ENCODE data around the gene LINGO4.
"Not testable (repeated sequence)": the region's sequence is repeated elsewhere in the genome, so short reads cannot be mapped to it uniquely, and the experiment has no call there.

LINGO4 gene

GRCh38 chr1:151813271-151813977 is 8.2 kb upstream of the LINGO4 start:
- no peak for FAIRE-seq

GRCh38 chr1:151811181-151811580 is 6.0 kb upstream of the LINGO4 start:
- no peak for FAIRE-seq

- no peak for FAIRE-seq
These were observed 4.9 kb upstream of the LINGO4 start for GRCh38 chr1:151809985-151810556.

GRCh38 chr1:151809290-151809984 is 4.2 kb upstream of the LINGO4 start:
- FAIRE-seq, result no peak

GRCh38 chr1:151807766-151808165 is 2.5 kb upstream of the LINGO4 start:
- no peak for FAIRE-seq

- FAIRE-seq, result no peak
These were observed 1.9 kb upstream of the LINGO4 start for GRCh38 chr1:151807131-151807530.

- FAIRE-seq, result no peak
These were observed 951 bp upstream of the LINGO4 start for GRCh38 chr1:151806170-151806569.

GRCh38 chr1:151803915-151804314 is 1.3 kb downstream of the LINGO4 start:
- FAIRE-seq, result no peak

- FAIRE-seq, result no peak
These were observed 2.1 kb downstream of the LINGO4 start for GRCh38 chr1:151803164-151803563.

- FAIRE-seq, result no peak
These were observed 2.8 kb downstream of the LINGO4 start for GRCh38 chr1:151802372-151802771.

GRCh38 chr1:151801846-151802245 is 3.4 kb downstream of the LINGO4 start:
- no peak for FAIRE-seq

- no peak for FAIRE-seq
These were observed 3.9 kb downstream of the LINGO4 start for GRCh38 chr1:151801310-151801820.

- no peak for FAIRE-seq
These were observed 4.4 kb downstream of the LINGO4 start for GRCh38 chr1:151800830-151801229.

GRCh38 chr1:151799179-151800022 is 5.8 kb downstream of the LINGO4 start:
- no peak for FAIRE-seq

GRCh38 chr1:151798571-151798970 is 6.6 kb downstream of the LINGO4 start:
- no peak for FAIRE-seq

- FAIRE-seq, result no peak
These were observed 14.1 kb downstream of the LINGO4 start for GRCh38 chr1:151790940-151791651.

- FAIRE-seq, result peak; percentile 99
These were observed 14.9 kb downstream of the LINGO4 start, which contains the start of gene TDRKH for GRCh38 chr1:151790071-151790939. TDRKH (minus strand) TSS chr1:151790500; CDS start chr1:151783022, 7,478 bp downstream.

GRCh38 chr1:151787689-151788088 is 17.5 kb downstream of the LINGO4 start:
- no peak for FAIRE-seq

GRCh38 chr1:151783796-151784195 is 21.4 kb downstream of the LINGO4 start:
- no peak for FAIRE-seq

- no peak for FAIRE-seq
These were observed 22.5 kb downstream of the LINGO4 start for GRCh38 chr1:151782741-151783140.

GRCh38 chr1:151782026-151782425 is 23.2 kb downstream of the LINGO4 start:
- not testable (repeated sequence) for FAIRE-seq
